ENCODE results near the gene DCLRE1C.
"Not testable (repeated sequence)": the region's sequence is repeated elsewhere in the genome, so short reads cannot be mapped to it uniquely, and the experiment has no call there.

The DCLRE1C gene

DNA sequence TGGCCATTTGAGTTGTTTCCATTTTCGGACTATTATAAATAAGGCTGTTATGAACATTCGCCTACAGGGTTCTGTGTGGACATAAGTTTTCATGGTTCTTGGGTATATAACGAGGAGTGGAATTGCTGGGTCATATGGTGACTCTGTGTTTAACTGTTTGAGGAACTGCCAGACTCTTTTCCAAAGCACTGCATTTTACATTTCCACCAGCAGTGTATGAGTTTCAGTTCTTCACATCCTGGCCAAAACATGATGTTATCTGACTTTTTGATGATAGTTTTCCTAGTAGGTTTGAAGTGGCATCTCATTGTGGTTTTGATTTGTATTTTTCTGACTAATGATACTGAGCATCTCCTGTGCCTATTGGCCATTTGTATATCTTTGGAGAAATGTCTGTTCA, 69.8 kb downstream of the DCLRE1C start:
- no peak for DNase-seq (ENCODE audit: low spot score)

DNA sequence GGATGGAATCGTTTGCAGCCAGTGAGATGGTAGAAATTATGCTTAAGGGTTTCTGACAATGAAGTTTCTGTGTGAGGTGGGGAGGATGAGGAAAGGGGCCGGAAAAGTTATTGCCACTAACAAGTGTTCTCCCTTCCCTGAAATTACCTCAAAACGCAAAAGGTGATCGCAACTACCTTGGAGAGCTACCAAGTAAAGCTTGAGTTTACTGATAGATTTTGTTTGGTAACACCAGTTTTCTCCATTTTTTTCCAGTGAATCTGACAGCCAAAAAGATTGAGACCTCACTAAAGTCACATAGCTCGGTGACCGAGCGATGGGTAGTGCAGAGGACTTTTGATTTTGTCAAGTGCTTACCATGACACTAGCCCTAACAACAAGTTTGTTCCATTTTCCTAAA, 73.7 kb downstream of the DCLRE1C start:
- DNase-seq (ENCODE audit: low spot score): peak; percentile 30

DNA sequence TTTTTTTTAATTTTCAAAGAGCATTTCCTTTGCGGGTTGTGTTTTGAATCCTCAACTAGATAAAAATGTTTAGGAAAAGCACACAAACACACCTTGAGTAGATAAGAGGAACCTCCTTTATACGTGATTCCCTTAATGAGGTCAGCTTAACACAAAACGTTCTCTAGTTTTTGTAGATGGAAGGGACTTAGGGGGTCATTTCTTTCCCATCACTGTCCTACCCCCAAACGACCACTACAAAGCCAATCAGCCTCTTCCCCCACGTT, 74.0 kb downstream of the DCLRE1C start:
- no peak for DNase-seq (ENCODE audit: low spot score)

DNA sequence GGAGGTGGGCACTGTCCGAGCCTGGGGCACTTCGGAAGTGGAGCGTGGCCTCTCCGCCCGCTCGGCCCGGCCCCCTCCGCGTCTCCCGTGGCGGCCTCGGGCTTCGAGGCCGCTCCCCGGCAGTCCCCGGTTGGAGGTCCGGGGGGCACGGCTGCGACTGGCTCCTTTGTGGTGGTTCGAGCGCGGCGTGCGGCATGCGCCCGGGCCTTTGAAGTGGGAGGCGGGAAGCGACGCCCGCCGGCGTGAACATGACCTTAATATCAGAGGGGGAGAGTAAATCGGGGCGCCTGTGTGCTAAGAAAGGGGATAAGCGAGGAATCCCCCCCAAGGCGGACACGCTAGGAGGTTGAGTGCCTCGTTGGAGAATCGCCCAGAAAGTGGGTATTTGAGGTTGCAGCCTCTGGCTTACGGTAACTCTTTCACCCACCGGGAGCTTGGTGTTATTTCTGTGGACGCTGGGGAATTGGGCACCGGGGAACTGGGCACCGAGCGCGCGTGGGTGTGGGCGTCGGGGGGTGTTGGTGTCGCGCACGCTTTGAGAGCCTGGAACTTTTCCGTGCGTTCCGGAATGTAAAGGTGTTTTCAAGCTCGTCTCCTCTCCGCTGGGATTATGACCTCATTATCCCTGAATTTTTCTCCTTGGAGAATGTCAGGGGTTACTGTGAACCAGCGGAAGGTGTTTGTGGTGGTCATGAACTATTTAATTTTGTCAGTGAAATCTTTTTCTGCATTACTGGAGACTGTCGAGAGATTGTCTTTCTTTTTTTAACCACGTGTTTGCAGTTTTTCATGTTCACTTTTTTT, 74.6 kb downstream of the DCLRE1C start:
- DNase-seq (ENCODE audit: low spot score): peak; percentile 34

DNA sequence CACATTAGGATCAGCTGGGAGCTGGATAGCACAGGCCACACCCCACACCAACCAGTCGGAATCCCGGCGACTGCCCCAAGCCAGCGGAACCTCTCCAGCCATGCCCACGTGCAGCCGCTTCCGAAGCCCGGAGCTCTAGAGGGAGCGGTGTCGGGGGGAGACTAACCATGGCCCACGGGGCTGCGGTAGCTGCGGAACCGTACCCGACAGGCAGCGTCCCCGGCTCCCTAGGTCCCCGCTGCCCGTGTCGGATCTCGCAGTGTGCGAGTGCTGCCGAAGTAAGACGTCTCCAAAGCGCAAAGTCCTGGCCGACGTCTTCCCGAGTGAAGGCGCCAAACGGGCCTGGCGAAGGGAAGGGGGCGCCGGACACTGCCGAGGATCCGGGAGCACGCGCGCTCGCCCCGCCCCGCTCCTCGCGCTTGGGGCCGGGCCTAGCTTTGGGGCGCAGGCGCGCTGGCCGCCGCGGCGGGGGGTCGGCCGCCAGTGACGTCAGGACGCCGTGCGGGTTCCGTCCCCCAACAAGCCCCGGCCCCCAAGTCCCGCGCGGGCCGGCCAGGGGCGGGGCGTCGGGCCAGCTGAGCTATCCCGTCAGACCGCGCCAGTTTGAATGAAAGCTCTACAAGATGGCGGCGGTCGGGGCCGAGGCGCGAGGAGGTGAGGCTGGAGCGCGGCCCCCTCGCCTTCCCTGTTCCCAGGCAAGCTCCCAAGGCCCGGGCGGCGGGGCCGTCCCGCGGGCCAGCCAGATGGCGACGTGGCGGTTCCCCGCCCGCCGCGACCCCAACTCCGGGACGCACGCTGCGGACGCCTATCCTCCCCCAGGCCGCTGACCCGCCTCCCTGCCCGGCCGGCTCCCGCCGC, 75.4 kb downstream of the DCLRE1C start, which contains the start of gene SUV39H2:
SUV39H2 (plus strand) TSS at position 601 of the 858 bp plus-strand sequence; CDS start at position 624, 23 bp downstream.
- DNase-seq (ENCODE audit: low spot score): peak; percentile 98

DNA sequence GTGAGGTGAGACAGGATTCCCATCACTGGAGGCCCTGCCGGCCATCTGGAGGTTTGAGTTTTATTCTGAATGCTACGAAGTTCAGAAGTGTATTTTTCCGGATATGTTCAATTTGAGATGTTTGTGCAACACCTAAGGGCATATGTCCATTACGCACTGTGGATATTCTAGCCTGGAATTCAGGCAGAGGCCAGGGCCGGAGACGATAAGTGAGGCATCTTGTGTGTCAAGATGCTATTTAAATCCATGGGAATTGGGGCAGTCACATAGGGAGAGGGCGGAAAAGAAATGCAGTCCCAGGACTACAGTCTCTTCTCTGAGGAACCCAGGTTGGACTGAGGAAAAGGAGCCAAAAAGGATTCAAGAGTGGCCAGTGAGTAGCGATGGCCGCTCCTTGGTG, 77.1 kb downstream of the DCLRE1C start:
- DNase-seq (ENCODE audit: low spot score): no peak

DNA sequence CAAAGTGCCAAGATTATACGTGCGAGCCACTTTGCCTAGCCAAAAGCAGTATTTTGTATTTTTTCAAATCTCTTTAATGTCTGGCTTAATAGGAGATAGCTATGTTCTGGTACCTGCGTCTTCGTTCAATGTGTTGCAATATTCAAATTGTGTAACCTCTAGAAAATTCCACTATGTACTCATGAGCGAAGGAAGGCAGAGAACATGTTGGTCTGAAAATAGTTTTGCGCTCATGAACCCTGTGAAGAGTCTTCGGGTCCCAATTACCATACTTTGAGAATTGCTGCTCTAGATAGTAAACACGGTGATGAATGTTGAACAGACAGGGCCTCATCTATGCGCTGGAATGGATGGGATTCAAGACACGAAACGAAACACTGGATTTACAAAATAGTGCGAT, 78.0 kb downstream of the DCLRE1C start:
- DNase-seq (ENCODE audit: low spot score): no peak

DNA sequence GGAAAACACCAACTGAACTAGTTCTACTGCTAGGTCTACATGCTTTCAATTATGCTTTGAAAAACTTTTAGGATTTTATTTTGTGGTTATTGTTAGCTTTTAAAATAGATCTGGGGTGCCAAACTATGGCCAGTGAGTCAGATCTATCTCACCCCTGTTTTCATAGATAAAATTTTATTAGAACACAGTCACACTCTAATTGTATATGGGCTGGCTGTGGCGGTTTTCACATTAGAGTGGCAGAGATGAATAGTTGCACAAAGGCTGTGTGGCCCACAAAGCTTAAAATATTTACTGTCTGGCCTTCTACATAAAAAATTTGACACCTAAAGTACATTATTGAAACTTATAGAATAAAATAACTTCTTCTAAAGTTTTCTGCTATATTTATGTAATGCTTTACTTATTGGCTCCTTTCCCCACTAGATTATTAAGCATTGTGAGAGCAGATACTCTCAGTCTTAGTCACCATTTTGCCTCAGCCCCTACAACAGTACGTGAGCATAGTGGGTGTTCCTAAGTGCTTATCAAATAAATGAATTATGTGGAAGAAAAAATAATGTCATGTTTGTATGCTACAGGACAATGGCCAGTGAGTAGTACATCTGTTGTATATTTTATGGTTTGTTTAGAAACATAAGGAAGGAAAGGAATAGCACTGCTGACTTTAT, 80.7 kb downstream of the DCLRE1C start:
- no peak for DNase-seq (ENCODE audit: low spot score)

DNA sequence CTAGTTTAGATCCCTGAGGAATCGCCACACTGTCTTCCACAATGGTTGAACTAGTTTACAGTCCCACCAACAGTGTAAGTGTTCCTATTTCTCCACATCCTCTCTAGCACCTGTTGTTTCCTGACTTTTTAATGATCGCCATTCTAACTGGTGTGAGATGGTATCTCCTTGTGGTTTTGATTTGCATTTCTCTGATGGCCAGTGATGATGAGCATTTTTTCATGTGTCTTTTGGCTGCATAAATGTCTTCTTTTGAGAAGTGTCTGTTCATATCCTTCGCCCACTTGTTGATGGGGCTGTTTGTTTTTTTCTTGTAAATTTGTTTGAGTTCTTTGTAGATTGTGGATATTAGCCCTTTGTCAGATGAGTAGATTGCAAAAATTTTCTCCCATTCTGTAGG, 89.0 kb downstream of the DCLRE1C start:
- DNase-seq (ENCODE audit: low spot score): not testable (repeated sequence)

DNA sequence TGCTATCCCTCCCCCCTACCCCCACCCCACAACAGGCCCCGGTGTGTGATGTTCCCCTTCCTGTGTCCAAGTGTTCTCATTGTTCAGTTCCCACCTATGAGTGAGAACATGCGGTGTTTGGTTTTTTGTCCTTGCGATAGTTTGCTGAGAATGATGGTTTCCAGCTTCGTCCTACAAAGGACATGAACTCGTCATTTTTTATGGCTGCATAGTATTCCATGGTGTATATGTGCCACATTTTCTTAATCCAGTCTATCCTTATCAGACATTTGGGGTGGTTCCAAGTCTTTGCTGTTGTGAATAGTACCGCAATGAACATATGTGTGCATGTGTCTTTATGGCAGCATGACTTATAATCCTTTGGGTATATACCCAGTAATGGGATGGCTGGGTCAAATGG, 89.4 kb downstream of the DCLRE1C start:
- not testable (repeated sequence) for DNase-seq (ENCODE audit: low spot score)

DNA sequence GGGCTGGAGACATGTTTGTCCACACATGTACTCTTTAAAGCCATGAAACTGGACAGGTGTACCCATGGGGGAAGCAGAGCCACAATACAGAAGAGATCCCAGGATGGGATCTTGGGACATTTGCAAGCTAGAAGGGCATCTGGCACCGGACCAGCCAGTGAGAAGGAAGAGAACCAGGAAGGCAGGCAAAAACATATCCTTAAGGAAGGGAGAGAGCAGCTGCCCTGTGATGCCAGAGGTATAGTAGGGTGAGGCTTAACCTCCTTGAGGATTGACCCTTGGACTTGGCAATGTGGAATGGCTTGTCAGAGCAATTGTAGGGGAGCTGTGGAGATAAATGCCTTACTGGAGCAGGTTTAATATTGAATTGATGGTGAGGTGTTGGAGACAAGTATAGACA, 93.1 kb downstream of the DCLRE1C start:
- DNase-seq (ENCODE audit: low spot score): no peak

DNA sequence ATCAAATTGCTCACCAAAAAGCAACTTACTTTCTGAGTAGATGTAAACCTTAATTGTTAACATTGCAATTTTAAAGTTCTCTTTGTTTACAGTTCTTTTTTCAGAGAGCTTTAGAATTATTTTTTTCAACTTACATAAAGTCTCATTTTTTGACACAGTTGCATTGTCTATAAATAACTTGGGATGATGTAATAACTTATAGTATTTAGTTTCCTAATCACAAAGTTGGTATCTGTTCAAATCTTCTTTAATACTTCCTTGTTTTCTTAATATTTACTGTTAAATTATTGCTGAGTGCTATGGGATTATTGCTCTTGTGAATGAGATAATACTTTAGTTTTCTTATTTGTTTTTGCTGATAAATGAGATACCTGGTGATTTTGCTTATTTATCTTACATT, 94.1 kb downstream of the DCLRE1C start:
- DNase-seq (ENCODE audit: low spot score): no peak

DNA sequence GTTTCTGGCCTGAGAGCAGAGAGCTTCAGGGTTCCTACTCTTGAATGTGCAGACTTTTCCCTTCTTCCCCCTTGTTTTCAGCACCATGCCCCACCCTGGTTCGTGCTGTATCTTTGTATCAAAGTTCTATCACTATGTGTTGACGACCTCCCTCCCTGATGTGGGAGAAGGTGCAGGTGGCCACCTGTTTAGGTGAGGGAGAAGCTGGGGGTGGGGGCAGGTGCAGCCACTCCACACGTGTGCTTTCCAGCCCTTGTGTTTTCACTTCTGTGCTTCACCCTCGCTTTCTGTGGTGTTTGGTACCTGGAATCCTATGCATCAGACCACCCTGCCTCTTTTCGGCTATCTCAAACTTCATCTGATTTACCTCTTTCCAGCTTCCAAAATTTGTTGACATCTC, 94.9 kb downstream of the DCLRE1C start:
- no peak for DNase-seq (ENCODE audit: low spot score)

DNA sequence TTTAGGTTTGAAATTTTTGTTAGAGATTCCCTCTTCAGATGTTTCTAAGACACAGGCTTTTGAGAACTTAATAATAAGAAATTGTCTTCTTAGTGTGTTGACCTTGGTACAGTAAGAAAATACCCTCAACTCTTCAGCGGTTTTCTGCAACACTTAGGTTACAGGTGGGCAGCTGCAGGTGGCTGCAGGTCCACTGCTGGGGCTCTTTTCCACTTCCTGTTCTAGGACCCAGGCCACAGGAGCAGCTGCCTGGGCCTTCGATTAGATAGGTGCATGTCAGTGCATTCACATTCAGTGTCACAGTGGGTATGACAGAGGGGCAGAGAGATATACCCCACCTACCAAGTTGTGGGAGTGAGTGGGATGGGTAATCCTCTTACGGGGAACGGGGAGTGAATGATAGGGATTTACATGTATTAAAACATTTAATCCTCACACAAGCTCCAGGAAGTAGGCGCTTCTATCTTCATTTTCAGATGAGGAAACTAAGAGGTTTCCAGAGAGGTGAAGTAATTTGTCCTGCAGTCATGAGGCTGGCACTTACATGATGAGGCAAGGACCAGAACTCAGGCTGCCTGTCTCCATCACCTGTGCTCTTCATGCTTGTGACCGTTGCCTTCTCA, 95.4 kb downstream of the DCLRE1C start:
- DNase-seq (ENCODE audit: low spot score): no peak

DNA sequence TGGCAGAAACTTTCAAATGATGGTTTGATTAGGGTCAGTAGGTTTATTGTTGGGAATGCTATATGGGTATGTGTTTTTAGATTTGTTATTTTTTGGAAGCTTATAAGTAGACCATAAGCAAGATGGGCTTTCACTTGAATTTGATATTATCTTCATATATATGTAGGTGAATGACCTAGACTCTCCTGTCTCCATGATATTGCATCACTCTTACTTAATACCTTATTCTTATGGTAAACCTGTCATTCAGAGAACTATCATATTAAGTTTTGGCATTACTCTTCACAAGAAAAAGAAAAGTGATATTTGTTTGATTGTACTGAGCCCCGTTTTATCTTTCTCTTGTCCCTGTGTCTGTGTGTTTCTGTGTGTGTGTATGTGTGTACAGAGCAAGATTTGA, 98.4 kb downstream of the DCLRE1C start:
- DNase-seq (ENCODE audit: low spot score): no peak

DNA sequence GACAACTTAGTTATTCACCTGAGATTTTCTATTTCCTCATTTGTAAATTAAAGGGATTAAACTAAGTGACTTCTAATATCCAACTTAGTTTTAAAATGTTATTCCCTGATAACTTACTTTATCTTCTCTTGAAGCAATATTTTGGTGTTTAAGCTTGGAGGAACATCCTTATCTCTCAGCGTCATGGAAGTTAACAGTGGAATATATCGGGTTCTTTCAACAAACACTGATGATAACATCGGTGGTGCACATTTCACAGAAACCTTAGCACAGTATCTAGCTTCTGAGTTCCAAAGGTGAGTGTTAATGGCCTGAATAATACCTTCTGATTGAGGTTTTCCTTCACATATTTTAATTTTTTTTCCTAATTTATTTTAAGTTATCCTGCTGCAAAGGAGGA, 101.7 kb downstream of the DCLRE1C start:
- DNase-seq (ENCODE audit: low spot score): no peak

All from HuH-7 (cell line).